ENCODE results near the gene IGSF23.

The IGSF23 gene

GRCh38 chr19:44653977-44654774, 40.8 kb downstream of the IGSF23 start:
- no peak overlapping the region for H3K4me3 ChIP-seq (replicated peaks; ENCODE audit: low read depth, low read length)
- no peak for DNase-seq (ENCODE audit: extremely low read depth, low read depth)

GRCh38 chr19:44657211-44657921, 44.0 kb downstream of the IGSF23 start:
- H3K4me3 ChIP-seq (replicated peaks; ENCODE audit: low read depth, low read length), result no peak overlapping the region
- TF ChIP-seq CTCF (IDR thresholded peaks at IDR 0.05; ENCODE audit: low read depth, low read length, missing control alignments), result peak; percentile 90
- no peak for DNase-seq (ENCODE audit: extremely low read depth, low read depth)

More at GRCh38 chr19:44653977-44654774, 40.8 kb downstream of the IGSF23 start:
- peak; percentile 18 for TF ChIP-seq CTCF (IDR thresholded peaks at IDR 0.05; ENCODE audit: low read depth, low read length, missing control alignments)

- no peak for DNase-seq (ENCODE audit: extremely low read depth, low read depth)
- no peak overlapping the region for H3K4me3 ChIP-seq (replicated peaks; ENCODE audit: low read depth, low read length)
- no peak for TF ChIP-seq CTCF (IDR thresholded peaks at IDR 0.05; ENCODE audit: low read depth, low read length, missing control alignments)
Observed at GRCh38 chr19:44658069-44658733, 44.8 kb downstream of the IGSF23 start.

- no peak for DNase-seq (ENCODE audit: extremely low read depth, low read depth)
- no peak for TF ChIP-seq CTCF (IDR thresholded peaks at IDR 0.05; ENCODE audit: low read depth, low read length, missing control alignments)
Observed at GRCh38 chr19:44660081-44660480, 46.7 kb downstream of the IGSF23 start.

GRCh38 chr19:44661205-44661604, 47.8 kb downstream of the IGSF23 start:
- no peak for DNase-seq (ENCODE audit: extremely low read depth, low read depth)
- TF ChIP-seq CTCF (IDR thresholded peaks at IDR 0.05; ENCODE audit: low read depth, low read length, missing control alignments), result no peak
- H3K4me3 ChIP-seq (replicated peaks; ENCODE audit: low read depth, low read length), result no peak overlapping the region

More at GRCh38 chr19:44660081-44660480, 46.7 kb downstream of the IGSF23 start:
- no peak overlapping the region for H3K4me3 ChIP-seq (replicated peaks; ENCODE audit: low read depth, low read length)

- no peak overlapping the region for H3K4me3 ChIP-seq (replicated peaks; ENCODE audit: low read depth, low read length)
- DNase-seq (ENCODE audit: extremely low read depth, low read depth), result no peak
- no peak for TF ChIP-seq CTCF (IDR thresholded peaks at IDR 0.05; ENCODE audit: low read depth, low read length, missing control alignments)
Observed at GRCh38 chr19:44661904-44662303, 48.5 kb downstream of the IGSF23 start.

Measured in HFF-Myc (cell line).